Measurements from ENCODE around the gene SMIM31.

Gene SMIM31

GRCh38 chr4:164753873-164754488, at the start of gene SMIM31:
TSS of gene SMIM31 (plus strand) at chr4:164754131. CDS start at chr4:164770444, 16,313 bp downstream.
- peak; percentile 20 for DNase-seq

- DNase-seq = no peak
Observed at GRCh38 chr4:164706675-164707074, 47.3 kb upstream of the SMIM31 start.

- DNase-seq = no peak
Observed at GRCh38 chr4:164716901-164717300, 37.0 kb upstream of the SMIM31 start.

- DNase-seq = no peak
Observed at GRCh38 chr4:164718827-164719226, 35.1 kb upstream of the SMIM31 start.

GRCh38 chr4:164725066-164725465, 28.9 kb upstream of the SMIM31 start:
- no peak for DNase-seq

- DNase-seq = no peak
Observed at GRCh38 chr4:164730705-164731393, 23.1 kb upstream of the SMIM31 start.

- DNase-seq = peak; percentile 1
Observed at GRCh38 chr4:164731827-164732474, 22.0 kb upstream of the SMIM31 start.

GRCh38 chr4:164734484-164734883, 19.4 kb upstream of the SMIM31 start:
- no peak for DNase-seq

- DNase-seq = no peak
Observed at GRCh38 chr4:164748375-164748774, 5.6 kb upstream of the SMIM31 start.

- no peak for DNase-seq
Observed at GRCh38 chr4:164755432-164755831, 1.5 kb downstream of the SMIM31 start.

- DNase-seq = no peak
Observed at GRCh38 chr4:164756686-164757085, 2.8 kb downstream of the SMIM31 start.

- DNase-seq = no peak
Observed at GRCh38 chr4:164761241-164761640, 7.3 kb downstream of the SMIM31 start.

- no peak for DNase-seq
Observed at GRCh38 chr4:164761746-164762275, 7.9 kb downstream of the SMIM31 start.

- no peak for DNase-seq
Observed at GRCh38 chr4:164765096-164765495, 11.2 kb downstream of the SMIM31 start.

GRCh38 chr4:164765833-164766232, 11.9 kb downstream of the SMIM31 start:
- no peak for DNase-seq

GRCh38 chr4:164768516-164768915, 14.6 kb downstream of the SMIM31 start:
- no peak for DNase-seq

GRCh38 chr4:164770010-164770724, 16.2 kb downstream of the SMIM31 start:
- no peak for DNase-seq

- DNase-seq = no peak
Observed at GRCh38 chr4:164771088-164771487, 17.2 kb downstream of the SMIM31 start.

- no peak for DNase-seq
Observed at GRCh38 chr4:164772076-164772475, 18.1 kb downstream of the SMIM31 start.

GRCh38 chr4:164779080-164779479, 25.1 kb downstream of the SMIM31 start:
- DNase-seq = no peak

GRCh38 chr4:164779811-164780216, 25.9 kb downstream of the SMIM31 start:
- peak; percentile 9 for DNase-seq

GRCh38 chr4:164780839-164781238, 26.9 kb downstream of the SMIM31 start:
- no peak for DNase-seq

GRCh38 chr4:164783976-164784375, 30.0 kb downstream of the SMIM31 start:
- no peak for DNase-seq
